ENCODE results near the gene THAP11. TPM values are rescaled to one million over a fixed set of nuclear protein-coding genes. Genes with fewer than 3 reads are reported as not detected.

THAP11 gene
- total and polyA plus RNA-seq, 2 of the 13 experiments (the other 11 are each of a cell fraction or from before 2014, with no cell fraction given): 44.2 to 53.4 TPM

DNA sequence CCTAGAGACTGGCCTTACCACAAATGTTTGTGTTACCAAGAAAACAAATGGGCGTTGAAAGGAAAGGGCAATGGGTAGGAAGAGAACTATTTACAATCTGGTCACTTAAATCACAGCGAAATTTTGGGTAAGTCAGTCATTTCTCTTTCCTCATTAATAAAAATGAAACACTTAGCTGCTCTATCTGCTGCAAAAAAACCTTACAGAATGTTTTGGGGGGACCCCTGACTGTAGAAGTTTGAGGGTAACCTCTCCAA, 3.9 kb downstream of the THAP11 start (continued):
- TF ChIP-seq RNF2 (conservative IDR thresholded peaks at IDR 0.05; ENCODE audit: low read depth) (no peak), ZNF468 (CRISPR knock-in tag; IDR thresholded peaks at IDR 0.05) (0 out of 2 replicates have a peak, but pooled peaks have one; percentile 32)

DNA sequence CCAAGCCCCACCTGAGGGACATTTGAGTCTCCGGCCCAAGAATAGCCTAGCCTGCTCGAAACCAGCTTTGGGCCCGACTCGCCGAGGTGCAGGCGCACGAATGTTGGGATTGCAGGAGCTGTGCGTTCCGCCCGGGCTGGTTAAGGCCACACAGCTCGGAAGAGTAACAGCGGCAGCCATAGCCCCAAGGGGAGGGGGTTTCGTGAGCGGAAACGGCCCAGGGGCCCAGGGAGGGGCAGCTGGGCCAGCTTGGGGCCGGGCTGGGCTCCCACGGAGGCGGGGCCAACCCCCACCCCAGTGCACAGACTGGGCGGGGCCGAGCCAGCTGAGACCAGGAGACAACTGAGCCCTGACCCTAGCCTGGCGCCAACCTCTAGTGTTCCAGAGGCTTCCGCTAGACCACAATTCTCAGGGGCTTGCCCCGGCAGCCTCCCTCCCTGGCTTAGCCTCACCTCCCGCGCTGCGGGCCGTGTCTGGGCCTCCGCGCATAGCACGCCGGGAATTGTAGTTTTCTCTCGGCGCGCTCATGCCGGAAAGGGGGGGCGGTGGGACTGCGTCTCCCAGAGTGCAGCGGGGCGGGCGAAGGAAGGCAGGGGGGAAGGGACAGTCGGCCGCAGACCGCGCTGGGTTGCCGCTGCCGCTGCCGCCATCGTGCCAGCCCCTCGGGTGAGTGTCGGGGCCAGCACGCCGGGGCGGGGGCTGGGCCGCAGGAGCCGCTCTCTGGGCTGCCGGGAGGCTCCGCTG, 4.4 kb downstream of the THAP11 start, which contains the start of gene NUTF2:
NUTF2 (plus strand) TSS at position 614 of the 744 bp plus-strand sequence. CDS start 18,198 bp downstream, outside the sequence.
- Histone ChIP-seq H3K4me2 (ENCODE audit: low read depth, low read length) (peak within 1 kb of the TSS; percentile 89), H3K4me1 (ENCODE audit: insufficient read depth, low read length) (peaks cover 46% of the 10 kb centered on the region), H2AFZ (ENCODE audit: low read length) (no peak within 1 kb of the TSS), H3K4me3 (replicated peaks in 1 of 3; ENCODE audit: insufficient read depth in 1 of 3, low read depth in 2 of 3, low read length in 3 of 3) (peak within 1 kb of the TSS; percentile 97 to 99 (median 97)), H3K27ac (ENCODE audit: extremely low read length, insufficient read depth, low read length) (peak within 1 kb of the TSS; percentile 88), H4K20me1 (ENCODE audit: insufficient read depth, low read length) (peaks cover 38% of the 10 kb centered on the region), H3K27me3 (ENCODE audit: control insufficient read depth in 1 of 2, insufficient read depth in 2 of 2, low read length in 2 of 2) (no peaks in the 10 kb centered on the region; a peak in 1 of 5 replicates), H3K9ac (ENCODE audit: insufficient read depth, low read depth, low read length) (peak within 1 kb of the TSS; percentile 99), H3K9me3 (ENCODE audit: low read length) (no peaks in the 10 kb centered on the region), H3K79me2 (ENCODE audit: insufficient read depth, low read length) (peaks cover 72% of the 10 kb centered on the region), H3K36me3 (replicated peaks in 1 of 2; ENCODE audit: control insufficient read depth in 1 of 2, insufficient read depth in 2 of 2, low read length in 2 of 2) (peaks cover 0 to 4% of the 10 kb centered on the region in 2 experiments; a peak in 3 of 5 replicates)
- CTCF ChIA-PET (ENCODE audit: low intra/inter-chr PET ratio, low total read pairs): interaction anchor here (1.5 kb wide), 1 partner anchor 30 kb away, joined by 5 read pairs; no protein-coding TSS in a partner anchor
- peak; percentile 98 for DNase-seq (ENCODE audit: low spot score)
- peak; percentile 86 for FAIRE-seq
- in situ Hi-C loops (cut with HindIII; ENCODE audit: extremely low pct_ligation_motif_present, low pct_unique_long_range_greater_than_20kb) (no loop called here), intact Hi-C loops (cut with micrococcal nuclease; ENCODE audit: unreplicated experiment) (loop anchor here (1.0 kb wide), 2 partner anchors 11 to 30 kb away; no protein-coding TSS in a partner anchor)
- no TSS peak for BruUV-seq (replicated peaks)
- POLR2A ChIA-PET: interaction anchor here (0.6 to 6.2 kb wide), 22 partner anchors 9 to 388 kb away, joined by 3 to 47 read pairs (median 4); partner anchors contain the start of genes ACD, C16orf86, EDC4 and ENKD1
- WGBS (ENCODE audit: low lambda C conversion rate): 0% methylated on average over 17 of the region's 57 CpGs
- peak; percentile 79 for ATAC-seq
- TF ChIP-seq MIER2 (CRISPR knock-in tag; IDR thresholded peaks at IDR 0.05) (no peak; the same call in 1 of the 2 replicates), SSRP1 (CRISPR knock-in tag; IDR thresholded peaks at IDR 0.05) (no peak), ZKSCAN8 (CRISPR knock-in tag; IDR thresholded peaks at IDR 0.05; ENCODE audit: borderline replicate concordance) (0 out of 2 replicates have a peak, but pooled peaks have one; percentile 32), ZNF282 (IDR thresholded peaks at IDR 0.05; ENCODE audit: partially characterized antibody) (no peak), SAFB2 (CRISPR knock-in tag; IDR thresholded peaks at IDR 0.05; ENCODE audit: borderline replicate concordance, low read depth) (peak; percentile 72; the same call in 1 of the 2 replicates), NR2C2 (CRISPR knock-in tag; IDR thresholded peaks at IDR 0.05; ENCODE audit: borderline replicate concordance) (peak; percentile 96)
- TF ChIP-seq, protein P1, sequence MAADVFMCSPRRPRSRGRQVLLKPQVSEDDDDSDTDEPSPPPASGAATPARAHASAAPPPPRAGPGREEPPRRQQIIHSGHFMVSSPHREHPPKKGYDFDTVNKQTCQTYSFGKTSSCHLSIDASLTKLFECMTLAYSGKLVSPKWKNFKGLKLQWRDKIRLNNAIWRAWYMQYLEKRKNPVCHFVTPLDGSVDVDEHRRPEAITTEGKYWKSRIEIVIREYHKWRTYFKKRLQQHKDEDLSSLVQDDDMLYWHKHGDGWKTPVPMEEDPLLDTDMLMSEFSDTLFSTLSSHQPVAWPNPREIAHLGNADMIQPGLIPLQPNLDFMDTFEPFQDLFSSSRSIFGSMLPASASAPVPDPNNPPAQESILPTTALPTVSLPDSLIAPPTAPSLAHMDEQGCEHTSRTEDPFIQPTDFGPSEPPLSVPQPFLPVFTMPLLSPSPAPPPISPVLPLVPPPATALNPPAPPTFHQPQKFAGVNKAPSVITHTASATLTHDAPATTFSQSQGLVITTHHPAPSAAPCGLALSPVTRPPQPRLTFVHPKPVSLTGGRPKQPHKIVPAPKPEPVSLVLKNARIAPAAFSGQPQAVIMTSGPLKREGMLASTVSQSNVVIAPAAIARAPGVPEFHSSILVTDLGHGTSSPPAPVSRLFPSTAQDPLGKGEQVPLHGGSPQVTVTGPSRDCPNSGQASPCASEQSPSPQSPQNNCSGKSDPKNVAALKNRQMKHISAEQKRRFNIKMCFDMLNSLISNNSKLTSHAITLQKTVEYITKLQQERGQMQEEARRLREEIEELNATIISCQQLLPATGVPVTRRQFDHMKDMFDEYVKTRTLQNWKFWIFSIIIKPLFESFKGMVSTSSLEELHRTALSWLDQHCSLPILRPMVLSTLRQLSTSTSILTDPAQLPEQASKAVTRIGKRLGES (CRISPR knock-in tag; IDR thresholded peaks at IDR 0.05; ENCODE audit: borderline replicate concordance): no peak
- TF ChIP-seq, protein P2, sequence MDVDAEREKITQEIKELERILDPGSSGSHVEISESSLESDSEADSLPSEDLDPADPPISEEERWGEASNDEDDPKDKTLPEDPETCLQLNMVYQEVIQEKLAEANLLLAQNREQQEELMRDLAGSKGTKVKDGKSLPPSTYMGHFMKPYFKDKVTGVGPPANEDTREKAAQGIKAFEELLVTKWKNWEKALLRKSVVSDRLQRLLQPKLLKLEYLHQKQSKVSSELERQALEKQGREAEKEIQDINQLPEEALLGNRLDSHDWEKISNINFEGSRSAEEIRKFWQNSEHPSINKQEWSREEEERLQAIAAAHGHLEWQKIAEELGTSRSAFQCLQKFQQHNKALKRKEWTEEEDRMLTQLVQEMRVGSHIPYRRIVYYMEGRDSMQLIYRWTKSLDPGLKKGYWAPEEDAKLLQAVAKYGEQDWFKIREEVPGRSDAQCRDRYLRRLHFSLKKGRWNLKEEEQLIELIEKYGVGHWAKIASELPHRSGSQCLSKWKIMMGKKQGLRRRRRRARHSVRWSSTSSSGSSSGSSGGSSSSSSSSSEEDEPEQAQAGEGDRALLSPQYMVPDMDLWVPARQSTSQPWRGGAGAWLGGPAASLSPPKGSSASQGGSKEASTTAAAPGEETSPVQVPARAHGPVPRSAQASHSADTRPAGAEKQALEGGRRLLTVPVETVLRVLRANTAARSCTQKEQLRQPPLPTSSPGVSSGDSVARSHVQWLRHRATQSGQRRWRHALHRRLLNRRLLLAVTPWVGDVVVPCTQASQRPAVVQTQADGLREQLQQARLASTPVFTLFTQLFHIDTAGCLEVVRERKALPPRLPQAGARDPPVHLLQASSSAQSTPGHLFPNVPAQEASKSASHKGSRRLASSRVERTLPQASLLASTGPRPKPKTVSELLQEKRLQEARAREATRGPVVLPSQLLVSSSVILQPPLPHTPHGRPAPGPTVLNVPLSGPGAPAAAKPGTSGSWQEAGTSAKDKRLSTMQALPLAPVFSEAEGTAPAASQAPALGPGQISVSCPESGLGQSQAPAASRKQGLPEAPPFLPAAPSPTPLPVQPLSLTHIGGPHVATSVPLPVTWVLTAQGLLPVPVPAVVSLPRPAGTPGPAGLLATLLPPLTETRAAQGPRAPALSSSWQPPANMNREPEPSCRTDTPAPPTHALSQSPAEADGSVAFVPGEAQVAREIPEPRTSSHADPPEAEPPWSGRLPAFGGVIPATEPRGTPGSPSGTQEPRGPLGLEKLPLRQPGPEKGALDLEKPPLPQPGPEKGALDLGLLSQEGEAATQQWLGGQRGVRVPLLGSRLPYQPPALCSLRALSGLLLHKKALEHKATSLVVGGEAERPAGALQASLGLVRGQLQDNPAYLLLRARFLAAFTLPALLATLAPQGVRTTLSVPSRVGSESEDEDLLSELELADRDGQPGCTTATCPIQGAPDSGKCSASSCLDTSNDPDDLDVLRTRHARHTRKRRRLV (CRISPR knock-in tag; IDR thresholded peaks at IDR 0.05): 0 out of 2 replicates have a peak, but pooled peaks have one; percentile 67
- TF ChIP-seq, protein P3, sequence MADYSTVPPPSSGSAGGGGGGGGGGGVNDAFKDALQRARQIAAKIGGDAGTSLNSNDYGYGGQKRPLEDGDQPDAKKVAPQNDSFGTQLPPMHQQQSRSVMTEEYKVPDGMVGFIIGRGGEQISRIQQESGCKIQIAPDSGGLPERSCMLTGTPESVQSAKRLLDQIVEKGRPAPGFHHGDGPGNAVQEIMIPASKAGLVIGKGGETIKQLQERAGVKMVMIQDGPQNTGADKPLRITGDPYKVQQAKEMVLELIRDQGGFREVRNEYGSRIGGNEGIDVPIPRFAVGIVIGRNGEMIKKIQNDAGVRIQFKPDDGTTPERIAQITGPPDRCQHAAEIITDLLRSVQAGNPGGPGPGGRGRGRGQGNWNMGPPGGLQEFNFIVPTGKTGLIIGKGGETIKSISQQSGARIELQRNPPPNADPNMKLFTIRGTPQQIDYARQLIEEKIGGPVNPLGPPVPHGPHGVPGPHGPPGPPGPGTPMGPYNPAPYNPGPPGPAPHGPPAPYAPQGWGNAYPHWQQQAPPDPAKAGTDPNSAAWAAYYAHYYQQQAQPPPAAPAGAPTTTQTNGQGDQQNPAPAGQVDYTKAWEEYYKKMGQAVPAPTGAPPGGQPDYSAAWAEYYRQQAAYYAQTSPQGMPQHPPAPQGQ (CRISPR knock-in tag; IDR thresholded peaks at IDR 0.05; ENCODE audit: borderline replicate concordance): no peak

Measured in HepG2 (cell line).